Measurements from ENCODE around the gene NKAIN4. TPM values are rescaled to one million over a fixed set of nuclear protein-coding genes. Genes with fewer than 3 reads are reported as not detected.

NKAIN4 gene
- total RNA-seq, 4 donors from 2014 or later = 0.79 TPM; not detected in 3

GRCh38 chr20:63297796-63298572 lies 43.7 kb upstream of the NKAIN4 start:
- no peak for DNase-seq
- Histone ChIP-seq H3K27me3 (peaks cover 79% of the 10 kb centered on the region), H3K9me3 (no peaks in the 10 kb centered on the region), H3K27ac (no peak overlapping the region), H3K4me1 (no peaks in the 10 kb centered on the region), H3K4me3 (no peak overlapping the region), H3K36me3 (no peaks in the 10 kb centered on the region)
- no peak for TF ChIP-seq POLR2A (IDR thresholded peaks at IDR 0.05)
- TF ChIP-seq POLR2AphosphoS5 (IDR thresholded peaks at IDR 0.05) = no peak
- no peak for TF ChIP-seq EP300 (IDR thresholded peaks at IDR 0.05; ENCODE audit: low read depth)
- TF ChIP-seq CTCF (IDR thresholded peaks at IDR 0.05) = no peak
- intact Hi-C loops (cut with DNase I; ENCODE audit: low total_unique reads) (no loop called here), in situ Hi-C loops (cut with MboI; ENCODE audit: low pct_ligation_motif_present in 1 of 4, low pct_unique_long_range_greater_than_20kb in 1 of 4, low sequenced_read_pairs in 3 of 4) (no loop called here)
- WGBS, 2 donors (ENCODE audit: low coverage in 1 of 2) = 74 to 83% methylated on average over 6 to 16 of the region's 16 CpGs

GRCh38 chr20:63297371-63297781 lies 43.1 kb upstream of the NKAIN4 start:
- peaks cover 85% of the 10 kb centered on the region for H3K27me3 ChIP-seq
- H3K4me1 ChIP-seq = no peaks in the 10 kb centered on the region
- DNase-seq = no peak
- no peaks in the 10 kb centered on the region for H3K36me3 ChIP-seq
- WGBS, 2 donors (ENCODE audit: low coverage in 1 of 2) = 47% methylated on average over 11 of the region's 11 CpGs; no CpG with 5 or more reads in 1 of the 2 donors
- H3K4me3 ChIP-seq = no peak overlapping the region
- no peak overlapping the region for H3K27ac ChIP-seq
- TF ChIP-seq POLR2AphosphoS5 (IDR thresholded peaks at IDR 0.05) = no peak
- no peak for TF ChIP-seq CTCF (IDR thresholded peaks at IDR 0.05)
- no peak for TF ChIP-seq POLR2A (IDR thresholded peaks at IDR 0.05)
- TF ChIP-seq EP300 (IDR thresholded peaks at IDR 0.05; ENCODE audit: low read depth) = no peak
- in situ Hi-C loops (cut with MboI; ENCODE audit: low pct_ligation_motif_present in 1 of 4, low pct_unique_long_range_greater_than_20kb in 1 of 4, low sequenced_read_pairs in 3 of 4) (no loop called here), intact Hi-C loops (cut with DNase I; ENCODE audit: low total_unique reads) (no loop called here)
- H3K9me3 ChIP-seq = no peaks in the 10 kb centered on the region

GRCh38 chr20:63296531-63297299 lies 42.5 kb upstream of the NKAIN4 start:
- in situ Hi-C loops (cut with MboI; ENCODE audit: low pct_ligation_motif_present in 1 of 4, low pct_unique_long_range_greater_than_20kb in 1 of 4, low sequenced_read_pairs in 3 of 4) = no loop called here
- peaks cover 85% of the 10 kb centered on the region for H3K27me3 ChIP-seq
- WGBS, 2 donors (ENCODE audit: low coverage in 1 of 2) = 48 to 60% methylated on average over 2 to 14 of the region's 18 CpGs

More at GRCh38 chr20:63296531-63297299, 42.5 kb upstream of the NKAIN4 start:
- no peak for DNase-seq
- no peaks in the 10 kb centered on the region for H3K9me3 ChIP-seq
- intact Hi-C loops (cut with DNase I; ENCODE audit: low total_unique reads) = no loop called here
- no peak for TF ChIP-seq EP300 (IDR thresholded peaks at IDR 0.05; ENCODE audit: low read depth)
- no peak for TF ChIP-seq POLR2A (IDR thresholded peaks at IDR 0.05)
- no peak for TF ChIP-seq CTCF (IDR thresholded peaks at IDR 0.05)
- TF ChIP-seq POLR2AphosphoS5 (IDR thresholded peaks at IDR 0.05) = no peak
- no peak overlapping the region for H3K4me3 ChIP-seq
- no peaks in the 10 kb centered on the region for H3K4me1 ChIP-seq
- no peaks in the 10 kb centered on the region for H3K36me3 ChIP-seq
- H3K27ac ChIP-seq = no peak overlapping the region

All from transverse colon (tissue), 4 donors.